Measurements from ENCODE around the gene EMSY. TPM values are rescaled to one million over a fixed set of nuclear protein-coding genes. Genes with fewer than 3 reads are reported as not detected.
"Not testable (repeated sequence)": the region's sequence is repeated elsewhere in the genome, so short reads cannot be mapped to it uniquely, and the experiment has no call there.

EMSY gene
- total RNA-seq, 2 donors from 2014 or later, result 19.5 to 19.6 TPM

GRCh38 chr11:76579056-76579751 lies 134.4 kb downstream of the EMSY start:
- intact Hi-C loops (cut with DNase I, micrococcal nuclease), result loop anchor here in 1 of 2 donors (10.0 kb wide), 1 partner anchor 96 kb away; the partner anchor contains the start of gene LRRC32
- DNase-seq (no peak), ATAC-seq (no peak)

GRCh38 chr11:76579752-76580151 lies 134.9 kb downstream of the EMSY start:
- intact Hi-C loops (cut with DNase I, micrococcal nuclease), result loop anchor here in 1 of 2 donors (10.0 kb wide), 1 partner anchor 95 kb away; the partner anchor contains the start of gene LRRC32
- ATAC-seq (no peak), DNase-seq (no peak)

- intact Hi-C loops (cut with DNase I, micrococcal nuclease); ATAC-seq; DNase-seq: not testable (repeated sequence)
These were observed 137.7 kb downstream of the EMSY start for GRCh38 chr11:76582471-76582870.

GRCh38 chr11:76587820-76588454 lies 143.1 kb downstream of the EMSY start:
- ATAC-seq, result no peak
- intact Hi-C loops (cut with DNase I, micrococcal nuclease), result no loop called here
- DNase-seq, result no peak

- DNase-seq (peak; percentile 58 to 70), ATAC-seq (peak; percentile 23)
- intact Hi-C loops (cut with DNase I, micrococcal nuclease), result no loop called here
These were observed 143.9 kb downstream of the EMSY start for GRCh38 chr11:76588455-76589325.

- DNase-seq (no peak), ATAC-seq (no peak)
- intact Hi-C loops (cut with DNase I, micrococcal nuclease), result no loop called here
These were observed 144.7 kb downstream of the EMSY start for GRCh38 chr11:76589477-76589876.

- intact Hi-C loops (cut with DNase I, micrococcal nuclease), result loop anchor here in 1 of 2 donors (10.0 kb wide), 1 partner anchor 95 kb away; no protein-coding TSS in a partner anchor
- no peak for DNase-seq
- ATAC-seq, result no peak
These were observed 145.4 kb downstream of the EMSY start for GRCh38 chr11:76589964-76590950.

- intact Hi-C loops (cut with DNase I, micrococcal nuclease), result loop anchor here in 1 of 2 donors (10.0 kb wide), 1 partner anchor 93 kb away; no protein-coding TSS in a partner anchor
- ATAC-seq, result peak; percentile 76
- DNase-seq, result peak; percentile 90 to 92
These were observed 146.6 kb downstream of the EMSY start for GRCh38 chr11:76591416-76591815.

GRCh38 chr11:76592025-76592914 lies 147.5 kb downstream of the EMSY start:
- DNase-seq (peak in 1 of 2 donors; percentile 64), ATAC-seq (peak; percentile 57)
- intact Hi-C loops (cut with DNase I, micrococcal nuclease), result loop anchor here in 1 of 2 donors (10.0 kb wide), 1 partner anchor 93 kb away; no protein-coding TSS in a partner anchor

GRCh38 chr11:76592961-76593360 lies 148.1 kb downstream of the EMSY start:
- intact Hi-C loops (cut with DNase I, micrococcal nuclease), result loop anchor here in 1 of 2 donors (10.0 kb wide), 1 partner anchor 92 kb away; no protein-coding TSS in a partner anchor
- peak; percentile 82 to 92 for DNase-seq
- peak; percentile 72 for ATAC-seq

GRCh38 chr11:76595091-76595490 lies 150.3 kb downstream of the EMSY start:
- not testable (repeated sequence) for DNase-seq, ATAC-seq
- intact Hi-C loops (cut with DNase I, micrococcal nuclease), result loop anchor here in 1 of 2 donors (10.0 kb wide), 1 partner anchor 90 kb away; no protein-coding TSS in a partner anchor

- intact Hi-C loops (cut with DNase I, micrococcal nuclease), result loop anchor here in 1 of 2 donors (10.0 kb wide), 1 partner anchor 88 kb away; no protein-coding TSS in a partner anchor
- ATAC-seq, result no peak
These were observed 151.8 kb downstream of the EMSY start for GRCh38 chr11:76596652-76597051.

GRCh38 chr11:76597533-76598425 lies 153.0 kb downstream of the EMSY start:
- ATAC-seq (no peak), DNase-seq (no peak)
- intact Hi-C loops (cut with DNase I, micrococcal nuclease), result loop anchor here in 1 of 2 donors (10.0 kb wide), 1 partner anchor 87 kb away; no protein-coding TSS in a partner anchor

More at GRCh38 chr11:76596652-76597051, 151.8 kb downstream of the EMSY start:
- DNase-seq, result no peak

- no peak for ATAC-seq
- intact Hi-C loops (cut with DNase I, micrococcal nuclease), result loop anchor here in 1 of 2 donors (10.0 kb wide), 1 partner anchor 86 kb away; no protein-coding TSS in a partner anchor
These were observed 153.6 kb downstream of the EMSY start for GRCh38 chr11:76598426-76598839.

More at GRCh38 chr11:76598426-76598839, 153.6 kb downstream of the EMSY start:
- no peak for DNase-seq
